ENCODE measurements around the gene SFXN2. TPM values are rescaled to one million over a fixed set of nuclear protein-coding genes. Genes with fewer than 3 reads are reported as not detected.

SFXN2 gene
- total and polyA plus RNA-seq, 2 experiments from 2014 or later: 5.7 to 6.2 TPM

DNA sequence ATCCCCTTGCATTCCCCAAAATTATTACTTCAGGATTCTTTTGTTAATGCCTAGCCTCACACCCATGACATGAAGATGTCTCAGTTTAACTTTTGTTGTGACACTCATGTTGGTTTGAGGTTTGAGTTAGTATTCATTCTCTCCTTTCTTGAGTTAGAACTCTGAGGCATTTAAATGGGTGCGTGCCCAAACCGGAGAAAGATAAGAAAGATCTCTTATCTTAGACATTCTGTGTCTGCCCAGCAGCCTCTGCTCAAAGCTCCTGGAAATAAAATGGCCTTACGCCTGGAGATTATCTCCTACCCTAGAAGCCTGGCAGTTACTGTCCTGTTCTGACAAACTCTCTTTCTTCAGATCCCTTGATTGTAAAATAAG, 55.7 kb downstream of the SFXN2 start:
- Histone ChIP-seq H3K36me3 (ENCODE audit: insufficient read depth) (no peaks in the 10 kb centered on the region), H3K27ac (ENCODE audit: low read depth) (no peak overlapping the region; the same call in 1 of the 2 replicates), H3K27me3 (ENCODE audit: insufficient read depth) (no peaks in the 10 kb centered on the region), H3K79me2 (replicated peaks; ENCODE audit: insufficient read depth) (no peaks in the 10 kb centered on the region; the same call in none of the 2 replicates), H3K4me1 (ENCODE audit: insufficient read depth) (peaks cover 1% of the 10 kb centered on the region; the same call in 1 of the 2 replicates), H2AFZ (no peak overlapping the region), H3K4me3 (no peak overlapping the region), H3K4me2 (no peak overlapping the region), H3F3A (replicated peaks; ENCODE audit: low read depth) (no peaks in the 10 kb centered on the region), H3K9me2 (ENCODE audit: insufficient read depth) (no peaks in the 10 kb centered on the region), H4K20me1 (replicated peaks; ENCODE audit: insufficient read depth) (0 out of 2 replicates have a peak, but pooled peaks cover 2% of the 10 kb centered on the region)
- H3K27me3 Mint-ChIP-seq (ENCODE audit: insufficient read depth, low read depth, poor library complexity): peaks cover 2% of the 10 kb centered on the region
- H3K36me3 Mint-ChIP-seq (ENCODE audit: low read depth): no peaks in the 10 kb centered on the region
- H3K4me3 Mint-ChIP-seq: no peak overlapping the region
- ATAC-seq (no peak), DNase-seq (ENCODE audit: low spot score) (no peak)
- no peaks in the 10 kb centered on the region for H3K9me3 Mint-ChIP-seq
- TF ChIP-seq STAT1 (IDR thresholded peaks at IDR 0.05; ENCODE audit: unreplicated experiment) (no peak), EZH2phosphoT487 (IDR thresholded peaks at IDR 0.05; ENCODE audit: unreplicated experiment) (no peak), REST (IDR thresholded peaks at IDR 0.05; ENCODE audit: unreplicated experiment) (no peak), POLR2AphosphoS5 (IDR thresholded peaks at IDR 0.05; ENCODE audit: low read depth) (no peak), ZNF114 (CRISPR knock-in tag; IDR thresholded peaks at IDR 0.05) (no peak), ZNF331 (CRISPR knock-in tag; IDR thresholded peaks at IDR 0.05; ENCODE audit: low read depth) (no peak), JUNB (IDR thresholded peaks at IDR 0.05; ENCODE audit: unreplicated experiment) (no peak), NANOG (IDR thresholded peaks at IDR 0.05; ENCODE audit: borderline replicate concordance) (no peak), EZH2 (IDR thresholded peaks at IDR 0.05; ENCODE audit: low read depth, unreplicated experiment) (no peak), CREB1 (CRISPR knock-in tag; IDR thresholded peaks at IDR 0.05; ENCODE audit: low read depth) (no peak)
- TF ChIP-seq, protein P1, sequence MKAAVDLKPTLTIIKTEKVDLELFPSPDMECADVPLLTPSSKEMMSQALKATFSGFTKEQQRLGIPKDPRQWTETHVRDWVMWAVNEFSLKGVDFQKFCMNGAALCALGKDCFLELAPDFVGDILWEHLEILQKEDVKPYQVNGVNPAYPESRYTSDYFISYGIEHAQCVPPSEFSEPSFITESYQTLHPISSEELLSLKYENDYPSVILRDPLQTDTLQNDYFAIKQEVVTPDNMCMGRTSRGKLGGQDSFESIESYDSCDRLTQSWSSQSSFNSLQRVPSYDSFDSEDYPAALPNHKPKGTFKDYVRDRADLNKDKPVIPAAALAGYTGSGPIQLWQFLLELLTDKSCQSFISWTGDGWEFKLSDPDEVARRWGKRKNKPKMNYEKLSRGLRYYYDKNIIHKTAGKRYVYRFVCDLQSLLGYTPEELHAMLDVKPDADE (IDR thresholded peaks at IDR 0.05): no peak
- TF ChIP-seq, protein P2, sequence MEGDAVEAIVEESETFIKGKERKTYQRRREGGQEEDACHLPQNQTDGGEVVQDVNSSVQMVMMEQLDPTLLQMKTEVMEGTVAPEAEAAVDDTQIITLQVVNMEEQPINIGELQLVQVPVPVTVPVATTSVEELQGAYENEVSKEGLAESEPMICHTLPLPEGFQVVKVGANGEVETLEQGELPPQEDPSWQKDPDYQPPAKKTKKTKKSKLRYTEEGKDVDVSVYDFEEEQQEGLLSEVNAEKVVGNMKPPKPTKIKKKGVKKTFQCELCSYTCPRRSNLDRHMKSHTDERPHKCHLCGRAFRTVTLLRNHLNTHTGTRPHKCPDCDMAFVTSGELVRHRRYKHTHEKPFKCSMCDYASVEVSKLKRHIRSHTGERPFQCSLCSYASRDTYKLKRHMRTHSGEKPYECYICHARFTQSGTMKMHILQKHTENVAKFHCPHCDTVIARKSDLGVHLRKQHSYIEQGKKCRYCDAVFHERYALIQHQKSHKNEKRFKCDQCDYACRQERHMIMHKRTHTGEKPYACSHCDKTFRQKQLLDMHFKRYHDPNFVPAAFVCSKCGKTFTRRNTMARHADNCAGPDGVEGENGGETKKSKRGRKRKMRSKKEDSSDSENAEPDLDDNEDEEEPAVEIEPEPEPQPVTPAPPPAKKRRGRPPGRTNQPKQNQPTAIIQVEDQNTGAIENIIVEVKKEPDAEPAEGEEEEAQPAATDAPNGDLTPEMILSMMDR (conservative IDR thresholded peaks at IDR 0.05; ENCODE audit: low read depth in 2 of 2): no peak
- TF ChIP-seq, protein P3, sequence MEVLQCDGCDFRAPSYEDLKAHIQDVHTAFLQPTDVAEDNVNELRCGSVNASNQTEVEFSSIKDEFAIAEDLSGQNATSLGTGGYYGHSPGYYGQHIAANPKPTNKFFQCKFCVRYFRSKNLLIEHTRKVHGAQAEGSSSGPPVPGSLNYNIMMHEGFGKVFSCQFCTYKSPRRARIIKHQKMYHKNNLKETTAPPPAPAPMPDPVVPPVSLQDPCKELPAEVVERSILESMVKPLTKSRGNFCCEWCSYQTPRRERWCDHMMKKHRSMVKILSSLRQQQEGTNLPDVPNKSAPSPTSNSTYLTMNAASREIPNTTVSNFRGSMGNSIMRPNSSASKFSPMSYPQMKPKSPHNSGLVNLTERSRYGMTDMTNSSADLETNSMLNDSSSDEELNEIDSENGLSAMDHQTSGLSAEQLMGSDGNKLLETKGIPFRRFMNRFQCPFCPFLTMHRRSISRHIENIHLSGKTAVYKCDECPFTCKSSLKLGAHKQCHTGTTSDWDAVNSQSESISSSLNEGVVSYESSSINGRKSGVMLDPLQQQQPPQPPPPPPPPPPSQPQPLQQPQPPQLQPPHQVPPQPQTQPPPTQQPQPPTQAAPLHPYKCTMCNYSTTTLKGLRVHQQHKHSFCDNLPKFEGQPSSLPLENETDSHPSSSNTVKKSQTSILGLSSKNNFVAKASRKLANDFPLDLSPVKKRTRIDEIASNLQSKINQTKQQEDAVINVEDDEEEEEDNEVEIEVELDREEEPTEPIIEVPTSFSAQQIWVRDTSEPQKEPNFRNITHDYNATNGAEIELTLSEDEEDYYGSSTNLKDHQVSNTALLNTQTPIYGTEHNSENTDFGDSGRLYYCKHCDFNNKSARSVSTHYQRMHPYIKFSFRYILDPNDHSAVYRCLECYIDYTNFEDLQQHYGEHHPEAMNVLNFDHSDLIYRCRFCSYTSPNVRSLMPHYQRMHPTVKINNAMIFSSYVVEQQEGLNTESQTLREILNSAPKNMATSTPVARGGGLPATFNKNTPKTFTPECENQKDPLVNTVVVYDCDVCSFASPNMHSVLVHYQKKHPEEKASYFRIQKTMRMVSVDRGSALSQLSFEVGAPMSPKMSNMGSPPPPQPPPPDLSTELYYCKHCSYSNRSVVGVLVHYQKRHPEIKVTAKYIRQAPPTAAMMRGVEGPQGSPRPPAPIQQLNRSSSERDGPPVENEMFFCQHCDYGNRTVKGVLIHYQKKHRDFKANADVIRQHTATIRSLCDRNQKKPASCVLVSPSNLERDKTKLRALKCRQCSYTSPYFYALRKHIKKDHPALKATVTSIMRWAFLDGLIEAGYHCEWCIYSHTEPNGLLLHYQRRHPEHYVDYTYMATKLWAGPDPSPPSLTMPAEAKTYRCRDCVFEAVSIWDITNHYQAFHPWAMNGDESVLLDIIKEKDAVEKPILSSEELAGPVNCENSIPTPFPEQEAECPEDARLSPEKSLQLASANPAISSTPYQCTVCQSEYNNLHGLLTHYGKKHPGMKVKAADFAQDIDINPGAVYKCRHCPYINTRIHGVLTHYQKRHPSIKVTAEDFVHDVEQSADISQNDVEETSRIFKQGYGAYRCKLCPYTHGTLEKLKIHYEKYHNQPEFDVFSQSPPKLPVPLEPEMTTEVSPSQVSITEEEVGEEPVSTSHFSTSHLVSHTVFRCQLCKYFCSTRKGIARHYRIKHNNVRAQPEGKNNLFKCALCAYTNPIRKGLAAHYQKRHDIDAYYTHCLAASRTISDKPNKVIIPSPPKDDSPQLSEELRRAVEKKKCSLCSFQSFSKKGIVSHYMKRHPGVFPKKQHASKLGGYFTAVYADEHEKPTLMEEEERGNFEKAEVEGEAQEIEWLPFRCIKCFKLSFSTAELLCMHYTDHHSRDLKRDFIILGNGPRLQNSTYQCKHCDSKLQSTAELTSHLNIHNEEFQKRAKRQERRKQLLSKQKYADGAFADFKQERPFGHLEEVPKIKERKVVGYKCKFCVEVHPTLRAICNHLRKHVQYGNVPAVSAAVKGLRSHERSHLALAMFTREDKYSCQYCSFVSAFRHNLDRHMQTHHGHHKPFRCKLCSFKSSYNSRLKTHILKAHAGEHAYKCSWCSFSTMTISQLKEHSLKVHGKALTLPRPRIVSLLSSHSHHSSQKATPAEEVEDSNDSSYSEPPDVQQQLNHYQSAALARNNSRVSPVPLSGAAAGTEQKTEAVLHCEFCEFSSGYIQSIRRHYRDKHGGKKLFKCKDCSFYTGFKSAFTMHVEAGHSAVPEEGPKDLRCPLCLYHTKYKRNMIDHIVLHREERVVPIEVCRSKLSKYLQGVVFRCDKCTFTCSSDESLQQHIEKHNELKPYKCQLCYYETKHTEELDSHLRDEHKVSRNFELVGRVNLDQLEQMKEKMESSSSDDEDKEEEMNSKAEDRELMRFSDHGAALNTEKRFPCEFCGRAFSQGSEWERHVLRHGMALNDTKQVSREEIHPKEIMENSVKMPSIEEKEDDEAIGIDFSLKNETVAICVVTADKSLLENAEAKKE (CRISPR knock-in tag; IDR thresholded peaks at IDR 0.05): no peak
- H3K27ac Mint-ChIP-seq: no peak overlapping the region
- peaks cover 11% of the 10 kb centered on the region for H3K4me1 Mint-ChIP-seq

Measured in GM23338 (cell line).